Thymus (tissue), 11 donors: Measurements from ENCODE around the gene CLDN4. TPM values are rescaled to one million over a fixed set of nuclear protein-coding genes. Genes with fewer than 3 reads are reported as not detected.

Experiments used
- DNase-seq, 9 donors: peaks; one replicate each; pipeline ENCODE4 v3.0.0-alpha.2; 2013; ENCODE audit warnings: low spot score in 9 of 9, low read depth in 6 of 9, missing footprints in 1 of 9
- H3K27ac ChIP-seq, 2 donors: one replicate each; pipeline ENCODE4 v1.5.1; 2013; ENCODE audit warnings: control low read depth in 1 of 2, low read depth in 1 of 2, low read length in 1 of 2, mild to moderate bottlenecking in 1 of 2, moderate library complexity in 1 of 2
- H3K27me3 ChIP-seq, 2 donors: one replicate each; pipeline ENCODE4 v1.5.1; 2013; ENCODE audit warnings: low read length in 1 of 2; ENCODE audit not compliant: control insufficient read depth in 2 of 2, insufficient read depth in 1 of 2
- H3K36me3 ChIP-seq, 2 donors: one replicate each; pipeline ENCODE4 v1.5.1; 2013; ENCODE audit warnings: low read length in 1 of 2, mild to moderate bottlenecking in 1 of 2, moderate library complexity in 1 of 2; ENCODE audit not compliant: control insufficient read depth in 2 of 2, insufficient read depth in 2 of 2
- H3K4me1 ChIP-seq, 2 donors: one replicate each; pipeline ENCODE4 v1.5.1; 2013; ENCODE audit warnings: low read length in 2 of 2; ENCODE audit not compliant: control insufficient read depth in 2 of 2, insufficient read depth in 2 of 2
- H3K4me3 ChIP-seq, 2 donors: one replicate each; pipeline ENCODE4 v1.5.1; 2013; ENCODE audit warnings: low read length in 2 of 2, control low read depth in 1 of 2, mild to moderate bottlenecking in 1 of 2
- H3K9me3 ChIP-seq, 2 donors: one replicate each; pipeline ENCODE4 v1.5.1; 2013; ENCODE audit warnings: low read length in 1 of 2, mild to moderate bottlenecking in 1 of 2; ENCODE audit not compliant: control insufficient read depth in 2 of 2, insufficient read depth in 1 of 2
- WGBS: extraction: QIAGEN DNeasy Blood & Tissue Kit; methylation state at CpG from one replicate; pipeline ENCODE4 v1.1.7; 2013; 5-methylcytosine and 5-hydroxymethylcytosine counted together
- polyA plus RNA-seq: library from polyadenylated mRNA; stranded (reverse); fragments of 200-250 nt; gene quantifications from one replicate; pipeline ENCODE4 v1.2.3, GENCODE V29; 2013
- total RNA-seq: library from RNA; stranded (reverse); fragments of 120-200 nt; gene quantifications from one replicate; pipeline ENCODE4 v1.2.4, GENCODE V29; 2013
- donor health status: healthy.

CLDN4 gene
- total and polyA plus RNA-seq, 2 donors, result 13.4 to 38.4 TPM

- Histone ChIP-seq H3K9me3 (no peaks in the 10 kb centered on the region), H3K4me3 (no peak within 1 kb of the TSS), H3K27ac (no peak within 1 kb of the TSS), H3K27me3 (peaks cover 0 to 6% of the 10 kb centered on the region in 2 donors), H3K36me3 (no peaks in the 10 kb centered on the region), H3K4me1 (peaks cover 0 to under 1% of the 10 kb centered on the region in 2 donors)
- WGBS, result 91% methylated on average over 11 of the region's 11 CpGs
- no peak for DNase-seq
Measured at GRCh38 chr7:73860859-73861258, 30.1 kb downstream of the CLDN4 start, which contains the start of gene TMEM270. Gene TMEM270 (plus strand): TSS chr7:73861159. CDS start chr7:73861195, 36 bp downstream.

- DNase-seq, result no peak
- no peak overlapping the region for H3K27ac ChIP-seq
- no peaks in the 10 kb centered on the region for H3K36me3 ChIP-seq
- H3K27me3 ChIP-seq, result peaks cover 0 to 5% of the 10 kb centered on the region in 2 donors
- WGBS, result 96% methylated on average over 12 of the region's 12 CpGs
- no peak overlapping the region for H3K4me3 ChIP-seq
- H3K4me1 ChIP-seq, result no peaks in the 10 kb centered on the region
- H3K9me3 ChIP-seq, result no peaks in the 10 kb centered on the region
Measured at GRCh38 chr7:73861305-73861704, 30.5 kb downstream of the CLDN4 start.

GRCh38 chr7:73864981-73865711 lies 34.4 kb downstream of the CLDN4 start:
- H3K4me3 ChIP-seq, result no peak overlapping the region
- WGBS, result 92% methylated on average over 8 of the region's 8 CpGs
- DNase-seq, result no peak
- H3K36me3 ChIP-seq, result no peaks in the 10 kb centered on the region
- no peaks in the 10 kb centered on the region for H3K9me3 ChIP-seq
- H3K4me1 ChIP-seq, result no peaks in the 10 kb centered on the region
- no peak overlapping the region for H3K27ac ChIP-seq
- H3K27me3 ChIP-seq, result no peaks in the 10 kb centered on the region

GRCh38 chr7:73865738-73866445 lies 35.1 kb downstream of the CLDN4 start:
- no peak for DNase-seq
- Histone ChIP-seq H3K27me3 (no peaks in the 10 kb centered on the region), H3K4me3 (no peak overlapping the region), H3K9me3 (no peaks in the 10 kb centered on the region), H3K4me1 (no peaks in the 10 kb centered on the region), H3K27ac (no peak overlapping the region), H3K36me3 (no peaks in the 10 kb centered on the region)
- WGBS, result 91% methylated on average over 6 of the region's 6 CpGs

GRCh38 chr7:73866446-73866767 lies 35.6 kb downstream of the CLDN4 start:
- H3K4me3 ChIP-seq, result no peak overlapping the region
- H3K27ac ChIP-seq, result no peak overlapping the region
- no peak for DNase-seq
- no peaks in the 10 kb centered on the region for H3K4me1 ChIP-seq
- H3K27me3 ChIP-seq, result no peaks in the 10 kb centered on the region
- H3K9me3 ChIP-seq, result no peaks in the 10 kb centered on the region
- H3K36me3 ChIP-seq, result no peaks in the 10 kb centered on the region
- 96% methylated on average over 1 of the region's 1 CpG for WGBS

GRCh38 chr7:73869011-73869798 lies 38.4 kb downstream of the CLDN4 start:
- H3K27me3 ChIP-seq, result no peaks in the 10 kb centered on the region
- WGBS, result 88% methylated on average over 24 of the region's 24 CpGs
- no peaks in the 10 kb centered on the region for H3K9me3 ChIP-seq
- H3K4me3 ChIP-seq, result no peak overlapping the region
- DNase-seq, result no peak
- no peaks in the 10 kb centered on the region for H3K4me1 ChIP-seq
- no peaks in the 10 kb centered on the region for H3K36me3 ChIP-seq
- H3K27ac ChIP-seq, result no peak overlapping the region

- WGBS, result 91% methylated on average over 15 of the region's 15 CpGs
- H3K27ac ChIP-seq, result no peak overlapping the region
Measured at GRCh38 chr7:73870041-73870492, 39.3 kb downstream of the CLDN4 start.

GRCh38 chr7:73871163-73872011 lies 40.6 kb downstream of the CLDN4 start:
- Histone ChIP-seq H3K36me3 (no peaks in the 10 kb centered on the region), H3K4me1 (no peaks in the 10 kb centered on the region), H3K9me3 (no peaks in the 10 kb centered on the region), H3K27me3 (no peaks in the 10 kb centered on the region), H3K27ac (no peak overlapping the region), H3K4me3 (no peak overlapping the region)
- WGBS, result 91% methylated on average over 20 of the region's 20 CpGs
- no peak for DNase-seq

More at GRCh38 chr7:73870041-73870492, 39.3 kb downstream of the CLDN4 start:
- H3K4me1 ChIP-seq, result no peaks in the 10 kb centered on the region
- H3K4me3 ChIP-seq, result no peak overlapping the region
- H3K27me3 ChIP-seq, result no peaks in the 10 kb centered on the region
- no peaks in the 10 kb centered on the region for H3K9me3 ChIP-seq
- no peaks in the 10 kb centered on the region for H3K36me3 ChIP-seq
- no peak for DNase-seq
